ENCODE data around the gene OR10A5. TPM values are rescaled to one million over a fixed set of nuclear protein-coding genes. Genes with fewer than 3 reads are reported as not detected.
"Not testable (repeated sequence)": the region's sequence is repeated elsewhere in the genome, so short reads cannot be mapped to it uniquely, and the experiment has no call there.

The OR10A5 gene
- total and polyA plus RNA-seq, 7 experiments from 2014 or later = not detected

- peaks cover 0 to 3% (median 0%) of the 10 kb centered on the region in 5 donors for H3K36me3 Mint-ChIP-seq
- Histone ChIP-seq H3K27me3 (ENCODE audit: control insufficient read depth in 2 of 2, insufficient read depth in 2 of 2, low read length in 2 of 2) (no peaks in the 10 kb centered on the region), H3K36me3 (ENCODE audit: control insufficient read depth in 2 of 3, insufficient read depth in 3 of 3, low read length in 3 of 3) (no peaks in the 10 kb centered on the region), H3K27ac (ENCODE audit: low read depth, low read length) (no peak overlapping the region), H3K9me3 (ENCODE audit: control insufficient read depth in 2 of 3, low read length in 3 of 3) (no peaks in the 10 kb centered on the region), H3K4me1 (ENCODE audit: control insufficient read depth in 2 of 2, insufficient read depth in 2 of 2, low read length in 2 of 2) (no peaks in the 10 kb centered on the region), H3K4me3 (ENCODE audit: low read length) (no peak overlapping the region)
- DNase-seq = no peak
- H3K27ac Mint-ChIP-seq = no peak overlapping the region
- POLR2A ChIA-PET = no interaction called here
- H3K27me3 Mint-ChIP-seq = peaks cover 3 to 47% (median 41%) of the 10 kb centered on the region in 5 donors
- peaks cover 0 to 4% (median 0%) of the 10 kb centered on the region in 11 donors for H3K9me3 Mint-ChIP-seq
- H3K4me1 Mint-ChIP-seq = peaks cover 0 to 6% (median 0%) of the 10 kb centered on the region in 7 donors
- intact Hi-C loops (cut with micrococcal nuclease) = no loop called here
- ATAC-seq = no peak
- CTCF ChIA-PET = no interaction called here
- H3K4me3 Mint-ChIP-seq = no peak overlapping the region
These were observed 1.8 kb upstream of the OR10A5 start for GRCh38 chr11:6843670-6844069.

GRCh38 chr11:6844356-6844755 lies 1.1 kb upstream of the OR10A5 start:
- ATAC-seq = no peak
- no peak for DNase-seq
- Mint-ChIP-seq H3K4me3 (no peak overlapping the region), H3K9me3 (peaks cover 0 to 4% (median 0%) of the 10 kb centered on the region in 11 donors), H3K4me1 (peaks cover 0 to 6% (median 0%) of the 10 kb centered on the region in 7 donors), H3K27ac (peak overlapping the region in 1 of 9 donors; percentile 35), H3K36me3 (peaks cover 0 to 3% (median 0%) of the 10 kb centered on the region in 5 donors), H3K27me3 (peaks cover 3 to 47% (median 38%) of the 10 kb centered on the region in 5 donors)
- ChIA-PET CTCF (no interaction called here), POLR2A (no interaction called here)
- Histone ChIP-seq H3K36me3 (ENCODE audit: control insufficient read depth in 2 of 3, insufficient read depth in 3 of 3, low read length in 3 of 3) (no peaks in the 10 kb centered on the region), H3K27me3 (ENCODE audit: control insufficient read depth in 2 of 2, insufficient read depth in 2 of 2, low read length in 2 of 2) (no peaks in the 10 kb centered on the region), H3K4me3 (ENCODE audit: low read length) (no peak overlapping the region), H3K27ac (ENCODE audit: low read depth, low read length) (no peak overlapping the region), H3K9me3 (ENCODE audit: control insufficient read depth in 2 of 3, low read length in 3 of 3) (no peaks in the 10 kb centered on the region), H3K4me1 (ENCODE audit: control insufficient read depth in 2 of 2, insufficient read depth in 2 of 2, low read length in 2 of 2) (no peaks in the 10 kb centered on the region)
- intact Hi-C loops (cut with micrococcal nuclease) = no loop called here

- Histone ChIP-seq H3K9me3 (ENCODE audit: control insufficient read depth in 2 of 3, low read length in 3 of 3) (no peaks in the 10 kb centered on the region), H3K4me3 (ENCODE audit: low read length) (no peak overlapping the region), H3K36me3 (ENCODE audit: control insufficient read depth in 2 of 3, insufficient read depth in 3 of 3, low read length in 3 of 3) (no peaks in the 10 kb centered on the region), H3K4me1 (ENCODE audit: control insufficient read depth in 2 of 2, insufficient read depth in 2 of 2, low read length in 2 of 2) (no peaks in the 10 kb centered on the region), H3K27me3 (ENCODE audit: control insufficient read depth in 2 of 2, insufficient read depth in 2 of 2, low read length in 2 of 2) (no peaks in the 10 kb centered on the region), H3K27ac (ENCODE audit: low read depth, low read length) (no peak overlapping the region)
- POLR2A ChIA-PET = no interaction called here
- Mint-ChIP-seq H3K36me3 (peaks cover 0 to 15% (median 7%) of the 10 kb centered on the region in 5 donors), H3K4me1 (peaks cover 0 to 5% (median 0%) of the 10 kb centered on the region in 7 donors), H3K9me3 (peaks cover 3 to 35% (median 15%) of the 10 kb centered on the region in 11 donors), H3K4me3 (no peak overlapping the region), H3K27me3 (peaks cover 0 to 29% (median 28%) of the 10 kb centered on the region in 5 donors), H3K27ac (no peak overlapping the region)
- ATAC-seq (no peak), DNase-seq (no peak)
- intact Hi-C loops (cut with micrococcal nuclease) = no loop called here
- CTCF ChIA-PET = no interaction called here
These were observed 5.0 kb downstream of the OR10A5 start for GRCh38 chr11:6850526-6850925.

- H3K36me3 Mint-ChIP-seq = peaks cover 0 to 20% (median 10%) of the 10 kb centered on the region in 5 donors
- H3K27me3 Mint-ChIP-seq = peaks cover 0 to 20% (median 18%) of the 10 kb centered on the region in 5 donors
- peaks cover 7 to 41% (median 21%) of the 10 kb centered on the region in 11 donors for H3K9me3 Mint-ChIP-seq
- H3K36me3 ChIP-seq (ENCODE audit: control insufficient read depth in 2 of 3, insufficient read depth in 3 of 3, low read length in 3 of 3); H3K4me3 Mint-ChIP-seq; H3K4me1 ChIP-seq (ENCODE audit: control insufficient read depth in 2 of 2, insufficient read depth in 2 of 2, low read length in 2 of 2); H3K27ac ChIP-seq (ENCODE audit: low read depth, low read length); H3K27me3 ChIP-seq (ENCODE audit: control insufficient read depth in 2 of 2, insufficient read depth in 2 of 2, low read length in 2 of 2); intact Hi-C loops (cut with micrococcal nuclease); ATAC-seq; H3K4me3 ChIP-seq (ENCODE audit: low read length); POLR2A ChIA-PET; H3K4me1 Mint-ChIP-seq; H3K27ac Mint-ChIP-seq; H3K9me3 ChIP-seq (ENCODE audit: control insufficient read depth in 2 of 3, low read length in 3 of 3); DNase-seq: not testable (repeated sequence)
- CTCF ChIA-PET = interaction anchor here (1.0 kb wide), 1 partner anchor 10 kb away, joined by 4 read pairs; no protein-coding TSS in a partner anchor
These were observed 9.3 kb downstream of the OR10A5 start for GRCh38 chr11:6854801-6855200.

- no peaks in the 10 kb centered on the region for H3K4me1 ChIP-seq (ENCODE audit: control insufficient read depth in 2 of 2, insufficient read depth in 2 of 2, low read length in 2 of 2)
- Mint-ChIP-seq H3K36me3 (peaks cover 0 to 17% (median 12%) of the 10 kb centered on the region in 5 donors), H3K27me3 (peaks cover 0 to 23% (median 15%) of the 10 kb centered on the region in 5 donors), H3K4me1 (peaks cover 0 to 6% (median 0%) of the 10 kb centered on the region in 7 donors), H3K4me3 (no peak overlapping the region), H3K27ac (no peak overlapping the region), H3K9me3 (peaks cover 7 to 38% (median 18%) of the 10 kb centered on the region in 11 donors)
- DNase-seq (no peak), ATAC-seq (no peak)
- H3K4me3 ChIP-seq (ENCODE audit: low read length) = no peak overlapping the region
- no peaks in the 10 kb centered on the region for H3K36me3 ChIP-seq (ENCODE audit: control insufficient read depth in 2 of 3, insufficient read depth in 3 of 3, low read length in 3 of 3)
- ChIA-PET POLR2A (no interaction called here), CTCF (no interaction called here)
- no peaks in the 10 kb centered on the region for H3K9me3 ChIP-seq (ENCODE audit: control insufficient read depth in 2 of 3, low read length in 3 of 3)
- intact Hi-C loops (cut with micrococcal nuclease) = no loop called here
- no peak overlapping the region for H3K27ac ChIP-seq (ENCODE audit: low read depth, low read length)
- peaks cover 0 to 5% of the 10 kb centered on the region in 2 donors for H3K27me3 ChIP-seq (ENCODE audit: control insufficient read depth in 2 of 2, insufficient read depth in 2 of 2, low read length in 2 of 2)
These were observed 10.6 kb downstream of the OR10A5 start for GRCh38 chr11:6855971-6856541.

GRCh38 chr11:6856871-6857270 lies 11.4 kb downstream of the OR10A5 start:
- ATAC-seq = no peak
- Histone ChIP-seq H3K27me3 (ENCODE audit: control insufficient read depth in 2 of 2, insufficient read depth in 2 of 2, low read length in 2 of 2) (peaks cover 0 to 5% of the 10 kb centered on the region in 2 donors), H3K4me3 (ENCODE audit: low read length) (no peak overlapping the region), H3K36me3 (ENCODE audit: control insufficient read depth in 2 of 3, insufficient read depth in 3 of 3, low read length in 3 of 3) (no peaks in the 10 kb centered on the region), H3K9me3 (ENCODE audit: control insufficient read depth in 2 of 3, low read length in 3 of 3) (no peaks in the 10 kb centered on the region), H3K27ac (ENCODE audit: low read depth, low read length) (no peak overlapping the region), H3K4me1 (ENCODE audit: control insufficient read depth in 2 of 2, insufficient read depth in 2 of 2, low read length in 2 of 2) (no peaks in the 10 kb centered on the region)
- Mint-ChIP-seq H3K27me3 (peaks cover 0 to 22% (median 16%) of the 10 kb centered on the region in 5 donors), H3K4me1 (peaks cover 0 to 6% (median 0%) of the 10 kb centered on the region in 7 donors), H3K27ac (no peak overlapping the region), H3K4me3 (no peak overlapping the region), H3K9me3 (peaks cover 9 to 36% (median 14%) of the 10 kb centered on the region in 11 donors), H3K36me3 (peaks cover 0 to 15% (median 8%) of the 10 kb centered on the region in 5 donors)
- CTCF ChIA-PET = no interaction called here
- no peak for DNase-seq
- POLR2A ChIA-PET = no interaction called here
- intact Hi-C loops (cut with micrococcal nuclease) = no loop called here

- H3K36me3 Mint-ChIP-seq = peaks cover 0 to 10% (median 5%) of the 10 kb centered on the region in 5 donors
- DNase-seq (no peak), ATAC-seq (no peak)
- H3K36me3 ChIP-seq (ENCODE audit: control insufficient read depth in 2 of 3, insufficient read depth in 3 of 3, low read length in 3 of 3) = no peaks in the 10 kb centered on the region
- intact Hi-C loops (cut with micrococcal nuclease) = no loop called here
- H3K27ac ChIP-seq (ENCODE audit: low read depth, low read length) = no peak within 1 kb of the TSS
- H3K27me3 Mint-ChIP-seq = peaks cover 8 to 21% (median 17%) of the 10 kb centered on the region in 5 donors
- no peaks in the 10 kb centered on the region for H3K4me1 ChIP-seq (ENCODE audit: control insufficient read depth in 2 of 2, insufficient read depth in 2 of 2, low read length in 2 of 2)
- H3K9me3 Mint-ChIP-seq = peaks cover 2 to 15% (median 7%) of the 10 kb centered on the region in 11 donors
- ChIA-PET POLR2A (no interaction called here), CTCF (no interaction called here)
- H3K27ac Mint-ChIP-seq = no peak within 1 kb of the TSS
- H3K9me3 ChIP-seq (ENCODE audit: control insufficient read depth in 2 of 3, low read length in 3 of 3) = no peaks in the 10 kb centered on the region
- H3K27me3 ChIP-seq (ENCODE audit: control insufficient read depth in 2 of 2, insufficient read depth in 2 of 2, low read length in 2 of 2) = peaks cover 0 to 4% of the 10 kb centered on the region in 2 donors
- no peak within 1 kb of the TSS for H3K4me3 Mint-ChIP-seq
- H3K4me1 Mint-ChIP-seq = no peaks in the 10 kb centered on the region
- H3K4me3 ChIP-seq (ENCODE audit: low read length) = no peak within 1 kb of the TSS
These were observed 17.5 kb downstream of the OR10A5 start, which contains the start of gene OR10A2 for GRCh38 chr11:6862961-6863360. TSS of gene OR10A2 (plus strand) at chr11:6863057. CDS start at chr11:6869755, 6,698 bp downstream.

All from naive thymus-derived CD4-positive, alpha-beta T cell (primary cell).